ENCODE measurements around the gene USP15. TPM values are rescaled to one million over a fixed set of nuclear protein-coding genes. Genes with fewer than 3 reads are reported as not detected.

USP15 gene
- total RNA-seq, 1 experiment from 2014 or later = 25.8 TPM

DNA sequence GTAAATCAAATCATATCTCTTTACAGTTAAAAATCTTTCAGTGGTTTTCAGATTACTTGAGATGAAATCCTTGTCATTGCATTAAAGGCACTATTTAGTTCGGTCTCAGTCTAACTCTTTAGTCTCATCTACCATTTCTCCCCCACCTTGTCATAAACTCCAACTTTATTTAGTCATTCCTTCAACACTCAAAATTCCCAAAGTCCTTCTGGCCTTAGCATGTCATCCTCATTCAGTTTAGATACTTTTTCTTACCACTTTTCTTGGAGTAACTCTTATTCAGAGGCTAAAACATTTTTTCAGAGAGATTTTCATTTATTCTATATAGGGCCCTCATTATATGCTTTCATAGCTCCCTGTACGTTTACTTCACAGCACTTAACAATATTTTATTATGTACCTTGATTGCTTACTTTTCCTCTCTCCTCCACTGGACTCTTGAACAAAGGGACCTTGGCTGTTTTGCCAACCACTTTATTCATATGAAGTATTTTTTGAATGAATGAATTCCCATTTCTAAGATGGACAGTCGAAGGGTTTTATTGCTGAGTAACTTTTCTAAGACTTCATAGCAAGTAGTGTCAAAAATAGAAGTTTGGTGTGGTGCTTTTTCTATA is 12.8 kb downstream of the USP15 start:
- Histone ChIP-seq H3K9me3 (ENCODE audit: insufficient read depth, low read depth) (no peaks in the 10 kb centered on the region), H3K27ac (no peak overlapping the region), H4K20me1 (ENCODE audit: insufficient read depth) (peaks cover 40% of the 10 kb centered on the region), H3K79me2 (ENCODE audit: low read depth) (peaks cover 97% of the 10 kb centered on the region), H3K4me1 (replicated peaks; ENCODE audit: insufficient read depth) (peaks cover 4% of the 10 kb centered on the region; the same call in 1 of the 2 replicates), H3K36me3 (ENCODE audit: low read depth) (no peaks in the 10 kb centered on the region), H3K27me3 (ENCODE audit: insufficient read depth, low read depth) (no peaks in the 10 kb centered on the region), H2AFZ (no peak overlapping the region), H3K9me2 (ENCODE audit: insufficient read depth) (no peaks in the 10 kb centered on the region), H3F3A (ENCODE audit: insufficient read depth, low read depth) (peaks cover 3% of the 10 kb centered on the region; the same call in 1 of the 2 replicates), H3K4me3 (no peak overlapping the region), H3K4me2 (no peak overlapping the region)
- POLR2A ChIA-PET (ENCODE audit: unreplicated experiment) = no interaction called here
- no peak for TF ChIP-seq EZH2 (IDR thresholded peaks at IDR 0.05; ENCODE audit: low read depth)
- TF ChIP-seq, protein P1, sequence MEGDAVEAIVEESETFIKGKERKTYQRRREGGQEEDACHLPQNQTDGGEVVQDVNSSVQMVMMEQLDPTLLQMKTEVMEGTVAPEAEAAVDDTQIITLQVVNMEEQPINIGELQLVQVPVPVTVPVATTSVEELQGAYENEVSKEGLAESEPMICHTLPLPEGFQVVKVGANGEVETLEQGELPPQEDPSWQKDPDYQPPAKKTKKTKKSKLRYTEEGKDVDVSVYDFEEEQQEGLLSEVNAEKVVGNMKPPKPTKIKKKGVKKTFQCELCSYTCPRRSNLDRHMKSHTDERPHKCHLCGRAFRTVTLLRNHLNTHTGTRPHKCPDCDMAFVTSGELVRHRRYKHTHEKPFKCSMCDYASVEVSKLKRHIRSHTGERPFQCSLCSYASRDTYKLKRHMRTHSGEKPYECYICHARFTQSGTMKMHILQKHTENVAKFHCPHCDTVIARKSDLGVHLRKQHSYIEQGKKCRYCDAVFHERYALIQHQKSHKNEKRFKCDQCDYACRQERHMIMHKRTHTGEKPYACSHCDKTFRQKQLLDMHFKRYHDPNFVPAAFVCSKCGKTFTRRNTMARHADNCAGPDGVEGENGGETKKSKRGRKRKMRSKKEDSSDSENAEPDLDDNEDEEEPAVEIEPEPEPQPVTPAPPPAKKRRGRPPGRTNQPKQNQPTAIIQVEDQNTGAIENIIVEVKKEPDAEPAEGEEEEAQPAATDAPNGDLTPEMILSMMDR (conservative IDR thresholded peaks at IDR 0.05) = no peak
- no TSS peak for BruUV-seq (replicated peaks)
- CTCF ChIA-PET = no interaction called here
- intact Hi-C loops (cut with micrococcal nuclease; ENCODE audit: unreplicated experiment) = no loop called here
- DNase-seq = no peak

DNA sequence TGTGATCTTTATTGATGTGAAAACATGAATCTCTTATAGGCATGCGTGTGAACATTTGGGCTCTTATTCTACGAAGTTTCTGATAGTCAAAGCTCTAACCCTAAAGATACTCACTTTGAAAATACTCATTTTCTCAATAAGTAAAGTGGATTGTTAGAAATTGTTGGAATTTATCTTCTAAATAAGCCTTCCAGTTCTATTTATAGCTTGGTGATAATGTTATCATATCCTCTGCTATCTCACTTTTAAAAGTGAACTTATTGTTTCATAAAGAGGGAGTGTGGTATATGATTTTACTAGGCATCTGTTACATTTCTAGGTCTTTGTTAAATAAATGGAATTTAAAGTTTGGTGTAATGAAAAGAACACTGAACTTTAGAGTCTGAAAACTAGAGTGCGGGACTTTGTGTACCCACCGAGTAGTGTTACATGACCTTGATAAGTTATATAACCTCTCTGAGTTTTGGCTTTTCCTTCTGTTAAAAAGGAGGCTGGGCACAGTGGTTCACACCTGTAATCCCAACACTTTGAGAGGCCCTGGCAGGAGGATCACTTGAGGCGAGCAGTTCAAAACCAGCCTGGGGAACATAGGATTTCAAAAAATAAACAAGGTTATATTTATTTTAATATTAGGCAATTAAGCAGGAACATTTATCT is 13.6 kb downstream of the USP15 start:
- TF ChIP-seq, protein P1 (conservative IDR thresholded peaks at IDR 0.05) = no peak
- TF ChIP-seq EZH2 (IDR thresholded peaks at IDR 0.05; ENCODE audit: low read depth) = no peak
- Histone ChIP-seq H3K4me3 (no peak overlapping the region), H2AFZ (no peak overlapping the region), H3K9me2 (ENCODE audit: insufficient read depth) (no peaks in the 10 kb centered on the region), H3K4me1 (replicated peaks; ENCODE audit: insufficient read depth) (no peaks in the 10 kb centered on the region; the same call in 1 of the 2 replicates), H3K36me3 (ENCODE audit: low read depth) (no peaks in the 10 kb centered on the region), H3K27ac (no peak overlapping the region), H4K20me1 (ENCODE audit: insufficient read depth) (peaks cover 45% of the 10 kb centered on the region), H3K79me2 (ENCODE audit: low read depth) (peaks cover 97% of the 10 kb centered on the region), H3K4me2 (no peak overlapping the region), H3K27me3 (ENCODE audit: insufficient read depth, low read depth) (no peaks in the 10 kb centered on the region), H3K9me3 (ENCODE audit: insufficient read depth, low read depth) (no peaks in the 10 kb centered on the region), H3F3A (ENCODE audit: insufficient read depth, low read depth) (no peaks in the 10 kb centered on the region)
- no peak for DNase-seq
- ChIA-PET POLR2A (ENCODE audit: unreplicated experiment) (no interaction called here), CTCF (no interaction called here)
- no TSS peak for BruUV-seq (replicated peaks)
- intact Hi-C loops (cut with micrococcal nuclease; ENCODE audit: unreplicated experiment) = no loop called here

DNA sequence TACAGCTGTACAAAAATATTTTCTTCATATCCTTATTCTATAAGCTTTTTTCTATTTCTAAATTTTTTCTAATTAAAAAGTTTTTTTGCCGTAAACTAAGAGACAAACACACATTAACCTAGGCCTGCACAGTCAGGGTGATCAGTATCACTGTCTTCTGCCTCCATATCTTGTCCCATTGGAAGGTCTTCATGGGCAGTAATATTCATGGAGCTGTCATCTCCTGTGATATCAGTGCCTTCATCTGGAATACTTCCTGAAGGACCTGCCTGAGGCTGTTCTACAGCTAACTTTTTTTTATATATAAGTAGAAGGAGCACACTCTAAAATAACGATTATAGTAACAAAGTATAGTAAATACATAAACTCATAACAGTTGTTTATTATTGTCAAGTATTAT is 17.8 kb downstream of the USP15 start:
- Histone ChIP-seq H3K27me3 (ENCODE audit: insufficient read depth, low read depth) (no peaks in the 10 kb centered on the region), H3K9me3 (ENCODE audit: insufficient read depth, low read depth) (no peaks in the 10 kb centered on the region), H3K79me2 (ENCODE audit: low read depth) (peaks cover 94% of the 10 kb centered on the region), H3K4me2 (no peak overlapping the region), H3K4me3 (no peak overlapping the region), H3K4me1 (replicated peaks; ENCODE audit: insufficient read depth) (no peaks in the 10 kb centered on the region), H4K20me1 (ENCODE audit: insufficient read depth) (peaks cover 30% of the 10 kb centered on the region), H3K27ac (no peak overlapping the region), H3K36me3 (ENCODE audit: low read depth) (no peaks in the 10 kb centered on the region), H3F3A (ENCODE audit: insufficient read depth, low read depth) (no peaks in the 10 kb centered on the region), H3K9me2 (ENCODE audit: insufficient read depth) (no peaks in the 10 kb centered on the region), H2AFZ (no peak overlapping the region)
- TF ChIP-seq, protein P1 (conservative IDR thresholded peaks at IDR 0.05) = no peak
- no peak for TF ChIP-seq EZH2 (IDR thresholded peaks at IDR 0.05; ENCODE audit: low read depth)
- no peak for DNase-seq
- ChIA-PET POLR2A (ENCODE audit: unreplicated experiment) (interaction anchor here (0.7 kb wide), 1 partner anchor 131 kb away, joined by 4 read pairs; no protein-coding TSS in a partner anchor), CTCF (no interaction called here)
- no TSS peak for BruUV-seq (replicated peaks)
- intact Hi-C loops (cut with micrococcal nuclease; ENCODE audit: unreplicated experiment) = no loop called here

Measured in PC-9 (cell line).